HCT116 (cell line): ENCODE data around the gene TMPRSS9. TPM values are rescaled to one million over a fixed set of nuclear protein-coding genes. Genes with fewer than 3 reads are reported as not detected.

Experiments used
- ATAC-seq: fragments of 200-7000 bp; cut with Tn5 transposase; 2 replicates; pipeline ENCODE4 v1.9.1; 2020; ENCODE audit warnings: mild to moderate bottlenecking, moderate library complexity
- BruUV-seq: library from RNA; stranded (reverse); fragments of 400-500 nt; replicated peaks from 2 replicates; lab custom pipeline; 2021; lab: Mats Ljungman, UMichigan
- CTCF ChIA-PET: fragments of 300-600 bp; sonication (Branson Sonifier 250); formaldehyde crosslinking; loops from one replicate; lab custom pipeline; 2021; ENCODE audit warnings: antibody characterized with exemption; lab: Charles Lee
- POLR2A ChIA-PET: fragments of 300-600, 350-600 bp; sonication (Branson Sonifier 250); formaldehyde crosslinking; loops from one replicate; lab custom pipeline; 2021; ENCODE audit warnings: antibody characterized with exemption; lab: Charles Lee
- RAD21 ChIA-PET, 2 experiments: fragments of 300-600 bp; sonication (Branson Sonifier 250); formaldehyde crosslinking; loops; one replicate each; lab custom pipeline; 2023; ENCODE audit warnings: low total read pairs in 2 of 2; ENCODE audit not compliant: uncharacterized antibody in 2 of 2, unreplicated experiment in 2 of 2, low non-redundant PET in 1 of 2; lab: Charles Lee
- DNase-seq: peaks from one replicate; pipeline ENCODE4 v3.0.0-alpha.2; 2010; ENCODE audit warnings: low read depth, low spot score
- H2AFZ ChIP-seq: fragments of 200-600 bp; shearing (Covaris generic), sonication (generic); 2 replicates; pipeline ENCODE4 v1.6.1; 2017; ENCODE audit warnings: low read depth, mixed run types, mixed read lengths, antibody characterized with exemption, low read length; ENCODE audit not compliant: poor library complexity, severe bottlenecking
- H3K27ac ChIP-seq: 2 replicates; pipeline ENCODE4 v1.5.1; 2012; ENCODE audit warnings: low read depth, low read length
- H3K27me3 ChIP-seq: fragments of 200-600 bp; sonication (generic); 2 replicates; pipeline ENCODE4 v1.6.1; 2016; ENCODE audit warnings: mixed run types, low read length, mixed read lengths; ENCODE audit not compliant: insufficient read depth
- H3K36me3 ChIP-seq, 2 experiments: fragments of 200-500 bp in 1 of 2; fragments of 200-600 bp in 1 of 2; sonication (Bioruptor generic) in 1 of 2; sonication (generic) in 1 of 2; 2 replicates each; pipeline versions ENCODE4 v1.5.1 to v1.6.1; 2014 to 2016; ENCODE audit warnings: low read length in 2 of 2, inconsistent platforms in 1 of 2, mixed read lengths in 1 of 2, mixed run types in 1 of 2; ENCODE audit not compliant: insufficient read depth in 2 of 2, control insufficient read depth in 1 of 2
- H3K4me1 ChIP-seq, 2 experiments: fragments of 200-600 bp in 1 of 2; sonication (generic) in 1 of 2; 2 replicates each; pipeline versions ENCODE4 v1.5.1 to v1.6.1; 2012 to 2017; ENCODE audit warnings: low read length in 2 of 2, inconsistent platforms in 1 of 2, mild to moderate bottlenecking in 1 of 2, mixed read lengths in 1 of 2, mixed run types in 1 of 2, moderate library complexity in 1 of 2; ENCODE audit not compliant: insufficient read depth in 2 of 2, control insufficient read depth in 1 of 2
- H3K4me2 ChIP-seq: fragments of 200-600 bp; sonication (generic); 2 replicates; pipeline ENCODE4 v1.6.1; 2017; ENCODE audit warnings: mixed run types, low read length, mixed read lengths
- H3K4me3 ChIP-seq, 2 experiments: fragments of 200-600 bp in 1 of 2; sonication (generic) in 1 of 2; replicated peaks in 1 of 2; 2 replicates each; pipeline ENCODE4 v1.5.1; 2011 to 2016; ENCODE audit warnings: low read length in 2 of 2, control low read depth in 1 of 2, low read depth in 1 of 2, mild to moderate bottlenecking in 1 of 2, mixed read lengths in 1 of 2, mixed run types in 1 of 2
- H3K79me2 ChIP-seq: fragments of 200-600 bp; sonication (generic); 2 replicates; pipeline ENCODE4 v1.6.1; 2017; ENCODE audit warnings: mild to moderate bottlenecking, mixed run types, low read length, moderate library complexity, mixed read lengths; ENCODE audit not compliant: insufficient read depth
- H3K9ac ChIP-seq: fragments of 200-600 bp; sonication (generic); 2 replicates; pipeline ENCODE4 v1.6.1; 2016; ENCODE audit warnings: low read length, mixed read lengths
- H3K9me2 ChIP-seq: fragments of 200-600 bp; sonication (generic), shearing (Covaris generic); 2 replicates; pipeline ENCODE4 v1.6.1; 2017; ENCODE audit warnings: mixed run types, mild to moderate bottlenecking, moderate library complexity; ENCODE audit not compliant: insufficient read depth
- H3K9me3 ChIP-seq, 2 experiments: fragments of 200-500 bp in 1 of 2; fragments of 200-600 bp in 1 of 2; sonication (Bioruptor generic) in 1 of 2; sonication (generic) in 1 of 2; 2 replicates each; pipeline ENCODE4 v1.6.1; 2014 to 2017; ENCODE audit warnings: low read length in 2 of 2, mixed read lengths in 2 of 2, inconsistent platforms in 1 of 2, low read depth in 1 of 2, mild to moderate bottlenecking in 1 of 2, mixed run types in 1 of 2, moderate library complexity in 1 of 2; ENCODE audit not compliant: control insufficient read depth in 1 of 2, insufficient read depth in 1 of 2
- H4K20me1 ChIP-seq: fragments of 200-600 bp; sonication (generic), shearing (Covaris generic); 2 replicates; pipeline ENCODE4 v1.6.1; 2017; ENCODE audit warnings: mixed run types, mild to moderate bottlenecking, moderate library complexity; ENCODE audit not compliant: insufficient read depth
- ATF3 ChIP-seq: IDR thresholded peaks from 2 replicates; pipeline ENCODE4 v1.6.1; 2012
- CTCF ChIP-seq, 3 experiments: fragments of 200-600 bp in 1 of 3; sonication (generic) in 1 of 3; IDR thresholded peaks in 2 of 3; conservative IDR thresholded peaks in 1 of 3; 2 replicates each; pipeline ENCODE4 v1.5.1; 2012 to 2017; ENCODE audit warnings: low read depth in 2 of 3, low read length in 2 of 3, antibody characterized with exemption in 1 of 3, borderline replicate concordance in 1 of 3, control low read depth in 1 of 3, mild to moderate bottlenecking in 1 of 3, mixed read lengths in 1 of 3, mixed run types in 1 of 3, moderate library complexity in 1 of 3; ENCODE audit not compliant: insufficient read depth in 1 of 3
- EGR1 ChIP-seq: IDR thresholded peaks from 2 replicates; pipeline ENCODE4 v1.6.1; 2012; ENCODE audit warnings: low read depth
- ELF1 ChIP-seq: IDR thresholded peaks from 2 replicates; pipeline ENCODE4 v1.6.1; 2012; ENCODE audit warnings: low read depth, borderline replicate concordance
- EZH2 ChIP-seq: fragments of 200-600 bp; sonication (generic); IDR thresholded peaks from 2 replicates; pipeline ENCODE4 v1.6.1; 2017; ENCODE audit warnings: antibody characterized with exemption, mixed run types
- EZH2phosphoT487 ChIP-seq: fragments of 200-600 bp; IDR thresholded peaks from 2 replicates; pipeline ENCODE4 v1.6.1; 2018; ENCODE audit warnings: antibody characterized with exemption, borderline replicate concordance
- JUND ChIP-seq: IDR thresholded peaks from 2 replicates; pipeline ENCODE4 v1.6.1; 2012
- POLR2AphosphoS5 ChIP-seq: IDR thresholded peaks from 2 replicates; pipeline ENCODE4 v1.6.1; 2011; ENCODE audit warnings: mild to moderate bottlenecking, low read depth, low read length, moderate library complexity
- SIN3A ChIP-seq: IDR thresholded peaks from 2 replicates; pipeline ENCODE4 v1.6.1; 2012; ENCODE audit warnings: low read depth
- YY1 ChIP-seq: IDR thresholded peaks from 2 replicates; pipeline ENCODE4 v1.6.1; 2011; ENCODE audit warnings: low read length, low read depth, moderate library complexity, mild to moderate bottlenecking; ENCODE audit not compliant: insufficient replicate concordance; ENCODE audit errors: extremely low read depth
- ZBTB33 ChIP-seq: IDR thresholded peaks from 2 replicates; pipeline ENCODE4 v1.6.1; 2011; ENCODE audit warnings: mild to moderate bottlenecking, low read length, moderate library complexity; ENCODE audit not compliant: insufficient replicate concordance; ENCODE audit errors: extremely low read depth
- ZFX ChIP-seq: fragments of 450-650 bp; IDR thresholded peaks from 2 replicates; pipeline ENCODE4 v1.6.1; 2017
- intact Hi-C: fragments of 100-400 bp; cut with micrococcal nuclease; formaldehyde crosslinking; loops from 2 replicates; pipeline ENCODE4 v1.10.0; 2022
- total RNA-seq: library from RNA; stranded (reverse); gene quantifications from one replicate; pipeline ENCODE4 v1.2.1, GENCODE V29; 2021; ENCODE audit not compliant: unreplicated experiment
- TF ChIP-seq, protein P1 (sequence below): IDR thresholded peaks from 2 replicates; pipeline ENCODE4 v1.6.1; 2012
- TF ChIP-seq, protein P2 (sequence below): IDR thresholded peaks from 2 replicates; pipeline ENCODE4 v1.6.1; 2012; ENCODE audit warnings: low read depth

The TMPRSS9 gene
- total RNA-seq, 1 experiment from 2014 or later = not detected

DNA sequence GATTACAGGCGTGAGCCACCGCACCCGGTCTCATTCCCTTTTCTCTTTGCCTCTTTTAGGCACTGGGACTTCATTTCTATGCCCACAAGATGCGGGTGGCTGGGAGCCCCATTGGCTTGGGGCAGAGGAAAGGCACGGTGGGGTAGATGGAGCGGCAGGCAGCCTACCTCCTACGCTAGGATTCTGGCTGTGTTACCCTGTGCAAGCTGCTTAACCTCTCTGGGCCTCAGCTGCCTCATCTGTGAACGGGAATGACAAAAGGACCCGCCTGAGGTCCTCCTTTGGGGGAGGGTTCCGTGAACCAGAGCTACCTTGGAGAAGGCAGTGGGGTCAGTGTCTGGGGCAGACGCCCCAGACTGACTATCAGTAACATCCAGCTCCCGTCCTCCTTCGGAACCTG lies 42.8 kb upstream of the TMPRSS9 start:
- no TSS peak for BruUV-seq
- ChIA-PET POLR2A (no interaction called here), RAD21 (no interaction called here), CTCF (no interaction called here)
- H3K9ac ChIP-seq = no peak overlapping the region
- H3K4me2 ChIP-seq = no peak overlapping the region
- no peak overlapping the region for H3K27ac ChIP-seq
- H3K4me1 ChIP-seq = no peaks in the 10 kb centered on the region
- H4K20me1 ChIP-seq = no peaks in the 10 kb centered on the region
- no peak overlapping the region for H2AFZ ChIP-seq
- no peaks in the 10 kb centered on the region for H3K9me2 ChIP-seq
- H3K27me3 ChIP-seq = no peaks in the 10 kb centered on the region
- DNase-seq (no peak), ATAC-seq (no peak)
- H3K9me3 ChIP-seq = no peaks in the 10 kb centered on the region; a peak in 1 of 4 replicates
- intact Hi-C loops = no loop called here
- H3K4me3 ChIP-seq = no peak overlapping the region
- TF ChIP-seq SIN3A (no peak), POLR2AphosphoS5 (no peak), ATF3 (no peak), ZBTB33 (no peak), ZFX (no peak), JUND (no peak), EZH2 (no peak), EGR1 (no peak), CTCF (IDR thresholded peaks at IDR 0.05 in 2 of 3, conservative IDR thresholded peaks at IDR 0.05 in 1 of 3; ENCODE audit: borderline replicate concordance in 1 of 3, insufficient read depth in 1 of 3, low read depth in 2 of 3, low read length in 2 of 3) (no peak), YY1 (no peak), ELF1 (no peak), EZH2phosphoT487 (no peak)
- TF ChIP-seq, protein P1, sequence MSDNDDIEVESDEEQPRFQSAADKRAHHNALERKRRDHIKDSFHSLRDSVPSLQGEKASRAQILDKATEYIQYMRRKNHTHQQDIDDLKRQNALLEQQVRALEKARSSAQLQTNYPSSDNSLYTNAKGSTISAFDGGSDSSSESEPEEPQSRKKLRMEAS = no peak
- TF ChIP-seq, protein P2, sequence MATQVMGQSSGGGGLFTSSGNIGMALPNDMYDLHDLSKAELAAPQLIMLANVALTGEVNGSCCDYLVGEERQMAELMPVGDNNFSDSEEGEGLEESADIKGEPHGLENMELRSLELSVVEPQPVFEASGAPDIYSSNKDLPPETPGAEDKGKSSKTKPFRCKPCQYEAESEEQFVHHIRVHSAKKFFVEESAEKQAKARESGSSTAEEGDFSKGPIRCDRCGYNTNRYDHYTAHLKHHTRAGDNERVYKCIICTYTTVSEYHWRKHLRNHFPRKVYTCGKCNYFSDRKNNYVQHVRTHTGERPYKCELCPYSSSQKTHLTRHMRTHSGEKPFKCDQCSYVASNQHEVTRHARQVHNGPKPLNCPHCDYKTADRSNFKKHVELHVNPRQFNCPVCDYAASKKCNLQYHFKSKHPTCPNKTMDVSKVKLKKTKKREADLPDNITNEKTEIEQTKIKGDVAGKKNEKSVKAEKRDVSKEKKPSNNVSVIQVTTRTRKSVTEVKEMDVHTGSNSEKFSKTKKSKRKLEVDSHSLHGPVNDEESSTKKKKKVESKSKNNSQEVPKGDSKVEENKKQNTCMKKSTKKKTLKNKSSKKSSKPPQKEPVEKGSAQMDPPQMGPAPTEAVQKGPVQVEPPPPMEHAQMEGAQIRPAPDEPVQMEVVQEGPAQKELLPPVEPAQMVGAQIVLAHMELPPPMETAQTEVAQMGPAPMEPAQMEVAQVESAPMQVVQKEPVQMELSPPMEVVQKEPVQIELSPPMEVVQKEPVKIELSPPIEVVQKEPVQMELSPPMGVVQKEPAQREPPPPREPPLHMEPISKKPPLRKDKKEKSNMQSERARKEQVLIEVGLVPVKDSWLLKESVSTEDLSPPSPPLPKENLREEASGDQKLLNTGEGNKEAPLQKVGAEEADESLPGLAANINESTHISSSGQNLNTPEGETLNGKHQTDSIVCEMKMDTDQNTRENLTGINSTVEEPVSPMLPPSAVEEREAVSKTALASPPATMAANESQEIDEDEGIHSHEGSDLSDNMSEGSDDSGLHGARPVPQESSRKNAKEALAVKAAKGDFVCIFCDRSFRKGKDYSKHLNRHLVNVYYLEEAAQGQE = no peak
- H3K79me2 ChIP-seq = no peaks in the 10 kb centered on the region
- H3K36me3 ChIP-seq = no peaks in the 10 kb centered on the region
